Myocyte (in vitro differentiated cells): Measurements from ENCODE around the gene FAM217B. TPM values are rescaled to one million over a fixed set of nuclear protein-coding genes. Genes with fewer than 3 reads are reported as not detected.
"Not testable (repeated sequence)": the region's sequence is repeated elsewhere in the genome, so short reads cannot be mapped to it uniquely, and the experiment has no call there.

Source experiments
- DNase-seq: peaks from one replicate; pipeline ENCODE4 v3.0.0-alpha.2; 2012; ENCODE audit warnings: low read depth
- total RNA-seq: library from RNA; depleted of rRNA; stranded (reverse); fragments of >200 nt; gene quantifications from 2 replicates; pipeline ENCODE4 v1.2.3, GENCODE V29; 2014

The FAM217B gene
- total RNA-seq, 1 donor from 2014 or later, result 8.2 TPM

DNA sequence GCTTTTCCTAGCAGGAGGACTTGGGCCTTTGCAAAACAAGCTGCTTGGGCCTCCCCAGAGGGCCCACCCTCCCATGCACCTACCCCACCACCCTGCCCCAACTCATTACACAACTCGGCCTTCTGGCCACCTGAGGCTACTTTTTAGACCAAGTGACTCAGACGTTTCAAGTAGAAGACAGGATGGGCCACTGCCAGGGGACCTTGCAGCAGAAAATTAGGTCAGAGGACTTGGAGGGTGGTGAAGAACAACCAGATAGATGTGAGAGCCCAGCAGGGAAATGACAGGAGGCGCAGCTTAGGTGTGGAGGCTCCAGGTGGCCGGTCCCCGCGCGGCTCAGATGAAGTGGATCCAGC is 1.5 kb upstream of the FAM217B start:
- peak; percentile 26 for DNase-seq

GRCh38 chr20:59939052-59939878 is 924 bp upstream of the FAM217B start:
- DNase-seq, result no peak

- DNase-seq, result no peak
Measured at GRCh38 chr20:59939879-59940128, 385 bp upstream of the FAM217B start.

- DNase-seq, result no peak
Measured at GRCh38 chr20:59940956-59941294, 736 bp downstream of the FAM217B start.

DNA sequence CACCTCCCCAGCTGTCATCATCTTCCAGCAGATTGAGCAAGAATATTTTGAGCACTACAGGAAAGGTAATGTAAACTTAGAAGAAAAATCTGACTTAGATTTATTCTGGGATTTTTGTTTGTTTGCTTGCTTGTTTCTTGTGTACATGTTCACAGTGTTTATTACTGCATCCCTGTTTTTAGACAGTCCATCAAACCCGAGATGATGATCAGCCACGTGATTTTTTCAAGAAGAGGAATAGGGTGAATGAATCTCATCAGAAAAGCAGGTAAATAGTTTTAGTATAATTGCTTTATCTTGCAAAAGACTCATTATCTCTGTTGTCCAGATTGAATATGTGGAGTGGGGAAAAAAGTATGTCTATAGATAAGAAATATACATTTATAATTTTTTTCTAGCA is 2.1 kb downstream of the FAM217B start:
- DNase-seq, result no peak

DNA sequence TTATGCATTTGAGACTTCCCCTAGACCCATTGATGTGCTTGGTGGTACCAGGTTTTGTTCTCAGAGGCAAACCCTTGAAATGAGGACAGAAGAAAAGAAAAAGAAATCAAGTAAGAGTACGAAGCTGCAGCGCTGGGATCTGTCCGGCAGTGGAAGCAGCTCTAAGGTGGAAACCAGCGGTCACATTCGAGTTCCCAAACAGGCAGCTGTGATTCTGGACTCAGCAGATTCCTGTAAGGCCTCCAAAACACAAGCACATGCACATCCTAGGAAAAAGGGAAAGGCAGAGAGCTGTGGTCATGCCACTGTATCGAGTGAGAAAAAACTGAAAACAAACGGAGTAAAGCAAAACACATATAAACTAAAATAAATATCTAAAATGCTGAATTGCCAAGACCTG is 4.5 kb downstream of the FAM217B start:
- DNase-seq, result no peak

GRCh38 chr20:59945175-59945574 is 5.0 kb downstream of the FAM217B start:
- DNase-seq, result no peak

DNA sequence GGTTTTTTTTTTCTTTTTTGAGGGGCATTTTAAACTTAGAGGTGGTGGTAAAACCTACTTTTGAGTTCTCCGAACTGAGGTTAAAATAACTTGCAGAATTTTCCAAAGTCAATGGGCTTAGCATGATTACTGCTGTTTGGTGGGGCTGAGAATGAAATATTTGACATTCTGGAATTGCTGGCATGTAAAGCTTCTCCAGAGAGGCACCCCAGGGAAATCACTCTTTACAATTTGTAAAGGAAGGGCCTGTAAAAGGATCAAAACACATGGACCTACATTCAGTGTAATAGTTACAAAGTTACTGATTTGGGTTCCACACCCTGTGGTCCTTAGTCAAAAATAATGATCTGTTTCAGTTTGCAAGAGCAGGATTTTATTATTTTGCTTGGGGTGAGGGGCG is 5.5 kb downstream of the FAM217B start:
- no peak for DNase-seq

DNA sequence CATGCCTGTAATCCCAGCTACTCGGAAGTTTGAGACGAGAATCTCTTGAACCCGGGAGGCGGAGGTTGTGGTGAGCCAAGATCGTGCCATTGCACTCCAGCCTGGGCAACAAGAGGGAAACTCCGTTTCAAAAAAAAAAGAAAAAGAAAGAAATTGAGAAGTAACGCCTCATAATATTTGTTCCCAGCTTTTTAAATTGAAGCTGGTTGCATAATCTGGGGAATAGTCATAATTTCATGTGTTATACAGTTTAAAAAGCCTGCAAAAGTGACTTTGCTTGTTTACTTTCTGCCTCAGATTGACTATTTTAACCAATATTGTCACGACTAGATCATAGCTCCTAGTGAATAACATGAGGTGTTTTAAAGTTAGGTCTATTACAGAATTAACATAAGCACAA is 7.2 kb downstream of the FAM217B start:
- DNase-seq, result no peak

- no peak for DNase-seq
Measured at GRCh38 chr20:59948212-59948611, 8.0 kb downstream of the FAM217B start.

DNA sequence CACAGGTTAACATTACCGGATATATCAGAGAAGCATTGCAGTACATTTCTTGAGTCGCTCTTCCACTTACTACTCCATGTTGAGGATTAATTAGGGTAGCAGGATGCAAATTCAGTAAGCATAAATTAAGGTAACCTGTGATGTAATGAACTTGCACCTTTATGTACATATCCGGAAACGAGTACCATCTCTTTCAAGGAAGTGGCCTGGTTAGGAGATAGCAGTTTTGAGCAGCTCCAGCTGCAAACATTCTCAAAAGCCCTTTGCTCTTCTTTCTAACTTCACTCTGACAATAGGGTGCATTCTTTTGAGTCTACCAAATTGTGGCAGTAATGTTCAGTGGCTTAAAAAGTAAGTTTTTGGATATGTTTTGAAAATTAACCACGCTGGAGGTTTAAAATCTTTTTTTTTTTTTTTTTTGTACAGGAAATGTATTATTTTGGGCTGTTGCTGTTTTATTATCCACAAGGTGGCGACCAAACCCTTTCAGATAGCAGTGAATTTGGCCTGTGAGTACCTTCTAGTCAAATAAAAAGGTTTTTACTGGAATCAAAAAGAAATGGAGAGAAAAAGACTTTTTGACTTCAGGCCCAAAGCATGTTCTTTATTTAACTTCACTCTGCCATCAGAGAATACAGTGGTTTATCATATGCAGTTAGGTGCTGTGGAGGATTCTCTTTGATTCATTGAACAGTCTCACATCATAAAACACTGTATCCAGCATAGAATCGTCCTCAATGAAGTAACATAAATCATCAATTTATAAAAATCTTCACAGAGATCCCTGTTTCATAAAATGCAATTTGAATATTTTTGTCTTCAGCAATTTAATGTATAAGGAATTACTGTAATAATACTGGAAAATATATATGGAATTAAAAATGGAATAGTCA is 8.9 kb downstream of the FAM217B start:
- DNase-seq, result peak; percentile 69

DNA sequence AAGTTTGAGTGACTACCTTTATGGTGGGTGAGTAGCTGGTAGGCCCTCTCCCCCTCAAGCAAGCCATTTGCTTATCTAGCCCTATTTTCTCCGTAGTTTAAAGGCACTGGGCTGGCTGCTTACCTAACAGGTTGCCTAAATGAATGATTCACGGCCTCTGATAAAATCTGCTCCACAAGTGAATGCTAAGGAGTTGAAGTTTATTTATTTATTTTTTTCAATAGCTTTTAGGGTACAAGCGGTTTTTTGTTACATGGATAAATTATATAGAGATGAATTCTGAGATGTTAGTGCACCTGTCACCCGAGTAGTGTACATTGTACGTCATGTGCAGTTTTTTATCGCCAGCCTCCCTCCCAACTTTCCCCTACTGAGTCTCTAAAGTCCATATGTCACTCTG is 9.7 kb downstream of the FAM217B start:
- no peak for DNase-seq

DNA sequence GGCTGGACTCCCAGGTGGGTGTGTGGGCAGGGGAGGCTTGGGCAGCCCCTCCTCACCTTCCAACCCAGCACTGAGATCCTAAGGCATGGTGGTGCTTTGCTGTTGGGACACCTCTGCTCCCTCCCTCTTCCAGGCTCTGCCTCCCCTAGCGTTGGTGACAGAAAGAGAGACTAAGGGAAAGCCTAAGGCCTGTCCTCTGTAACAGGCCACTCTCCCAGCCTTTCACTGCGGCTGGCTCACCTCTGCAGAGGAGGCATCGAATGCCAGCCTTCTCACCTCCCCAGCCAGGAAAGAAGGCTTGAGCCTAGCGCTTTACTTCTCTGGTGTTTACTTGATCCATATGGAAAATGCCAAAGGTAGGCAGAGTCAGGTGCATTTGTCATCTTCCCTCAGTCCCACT is 14.5 kb downstream of the FAM217B start:
- no peak for DNase-seq

DNA sequence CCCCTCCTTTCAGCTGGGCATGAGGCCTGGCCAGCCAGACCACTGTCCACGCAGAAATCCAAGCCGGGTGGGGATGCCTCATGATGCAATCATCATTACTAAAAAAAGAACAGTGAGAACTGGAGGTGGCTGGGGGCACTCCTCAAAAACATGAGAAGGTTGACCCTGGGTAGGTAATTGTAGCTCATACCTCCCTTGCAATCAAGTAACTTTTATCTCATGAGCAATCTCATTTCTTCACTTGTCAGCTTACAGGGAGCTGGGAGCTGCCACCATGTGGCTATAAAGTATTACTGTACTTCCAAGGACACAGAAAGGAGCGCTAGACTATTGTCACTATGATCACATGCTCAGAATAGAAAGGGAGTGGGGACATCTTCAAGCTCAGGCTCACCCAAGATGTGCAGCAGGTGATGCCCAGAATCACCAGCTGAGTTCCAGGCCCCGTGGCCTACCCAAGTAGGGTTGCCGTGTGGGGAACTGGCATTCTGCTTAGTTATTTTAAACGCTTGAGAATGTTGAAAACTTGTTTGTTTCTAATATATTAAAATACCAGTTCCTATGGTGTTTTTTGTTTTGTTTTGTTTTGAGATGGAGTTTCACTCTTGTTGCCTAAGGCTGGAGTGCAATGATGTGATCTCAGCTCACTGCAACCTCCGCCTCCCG is 15.1 kb downstream of the FAM217B start:
- DNase-seq, result peak; percentile 52

DNA sequence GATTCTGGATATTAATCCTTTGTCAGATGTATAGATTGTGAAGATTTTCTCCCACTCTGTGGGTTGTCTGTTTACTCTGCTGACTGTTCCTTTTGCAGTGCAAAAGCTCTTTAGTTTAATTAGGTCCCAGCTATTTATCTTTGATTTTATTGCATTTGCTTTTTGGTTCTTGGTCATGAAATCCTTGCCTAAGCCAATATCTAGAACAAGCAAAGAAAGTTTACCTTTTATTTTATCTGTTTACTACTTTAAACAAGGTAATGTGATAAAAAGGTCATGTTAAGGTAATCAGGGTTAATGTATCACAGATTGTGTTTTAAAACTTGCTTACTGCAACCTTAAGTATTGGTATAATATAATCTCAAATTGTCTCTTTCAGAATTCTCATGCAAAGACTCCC is 17.4 kb downstream of the FAM217B start:
- not testable (repeated sequence) for DNase-seq

GRCh38 chr20:59958123-59958522 is 17.9 kb downstream of the FAM217B start, which contains the start of gene CDH26:
TSS of gene CDH26 (plus strand) at chr20:59958423. CDS start at chr20:59958727, 304 bp downstream.
- no peak for DNase-seq

DNA sequence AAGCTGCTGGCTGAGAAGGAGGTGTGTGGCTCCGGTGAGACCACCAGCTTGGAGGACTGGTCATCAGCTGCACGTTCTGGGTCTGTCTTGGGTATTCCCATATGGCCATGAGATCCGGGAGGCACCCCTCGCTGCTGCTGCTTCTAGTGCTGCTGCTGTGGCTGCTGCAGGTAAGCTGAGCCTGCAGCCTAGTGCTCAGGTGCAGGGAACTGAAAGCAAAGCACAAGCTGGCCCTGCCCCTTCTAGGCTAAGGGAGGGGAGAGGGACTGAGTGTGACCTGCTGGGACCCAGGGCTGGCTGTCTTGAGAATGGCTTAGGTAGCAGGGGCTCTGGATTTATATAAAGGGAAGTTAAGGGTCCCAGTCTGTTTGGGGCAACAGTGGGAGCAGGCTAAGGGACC is 18.4 kb downstream of the FAM217B start:
- DNase-seq, result no peak

DNA sequence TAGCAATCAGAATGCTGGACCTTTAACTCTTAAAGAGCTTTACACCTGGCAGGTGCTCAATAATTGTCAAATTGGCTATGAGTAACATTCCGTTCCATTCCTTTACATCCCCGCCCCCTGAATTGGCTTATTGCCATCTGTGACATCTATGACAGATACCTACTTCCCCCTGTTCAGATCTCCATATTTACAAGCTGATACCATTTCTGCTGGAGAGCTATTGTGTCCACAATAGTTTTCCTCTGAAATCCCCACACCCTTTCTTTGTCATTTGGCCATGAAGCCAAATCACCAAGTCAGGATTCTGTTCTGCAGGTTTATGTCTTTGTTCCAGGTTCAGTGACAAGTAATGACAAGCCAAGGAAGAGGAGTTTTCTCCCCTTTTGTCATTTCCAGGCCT is 21.2 kb downstream of the FAM217B start:
- no peak for DNase-seq

GRCh38 chr20:59962155-59962554 is 22.0 kb downstream of the FAM217B start:
- DNase-seq, result no peak

- no peak for DNase-seq
Measured at GRCh38 chr20:59966428-59966827, 26.2 kb downstream of the FAM217B start.

DNA sequence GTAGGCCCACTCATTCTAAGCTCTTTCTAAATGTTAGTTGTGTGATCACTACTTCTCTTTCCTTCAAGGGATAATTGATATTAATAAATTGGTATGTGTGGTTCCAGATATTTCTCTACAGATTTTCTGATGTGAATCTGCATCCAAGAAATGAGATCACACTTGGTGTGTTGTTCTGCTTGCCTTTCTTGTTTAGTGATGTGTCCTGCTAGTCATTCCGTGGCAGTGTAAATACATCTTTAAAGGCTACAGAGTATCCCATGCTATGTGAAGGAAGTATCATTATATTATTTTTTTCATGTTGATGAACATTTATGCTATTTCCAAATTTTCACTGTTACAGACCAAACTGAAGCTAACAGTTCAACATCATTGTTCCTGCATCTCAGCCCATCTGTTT is 31.2 kb downstream of the FAM217B start:
- DNase-seq, result no peak
